Ishikawa (cell line): Measurements from ENCODE around the gene PURB.

Experiments
- CEBPB ChIP-seq: IDR thresholded peaks from 2 replicates; pipeline ENCODE4 v1.6.1; 2012
- CREB1 ChIP-seq: IDR thresholded peaks from 2 replicates; pipeline ENCODE4 v1.6.1; 2012; ENCODE audit warnings: low read depth
- EGR1 ChIP-seq: IDR thresholded peaks from 2 replicates; pipeline ENCODE4 v1.6.1; 2012
- EP300 ChIP-seq: IDR thresholded peaks from 2 replicates; pipeline ENCODE4 v1.6.1; 2012; ENCODE audit warnings: borderline replicate concordance
- NFIC ChIP-seq: IDR thresholded peaks from 2 replicates; pipeline ENCODE4 v1.6.1; 2012
- RAD21 ChIP-seq: IDR thresholded peaks from 2 replicates; pipeline ENCODE4 v1.6.1; 2012; ENCODE audit warnings: low read depth
- REST ChIP-seq: IDR thresholded peaks from 2 replicates; pipeline ENCODE4 v1.6.1; 2012; ENCODE audit warnings: low read depth, mild to moderate bottlenecking
- TAF1 ChIP-seq: IDR thresholded peaks from 2 replicates; pipeline ENCODE4 v1.6.1; 2012; ENCODE audit warnings: low read depth, mild to moderate bottlenecking
- TCF12 ChIP-seq: IDR thresholded peaks from 2 replicates; pipeline ENCODE4 v1.6.1; 2012; ENCODE audit warnings: low read depth
- TEAD4 ChIP-seq: IDR thresholded peaks from 2 replicates; pipeline ENCODE4 v1.6.1; 2012
- YY1 ChIP-seq: IDR thresholded peaks from 2 replicates; pipeline ENCODE4 v1.6.1; 2012; ENCODE audit warnings: low read depth
- TF ChIP-seq, protein P1 (sequence below): IDR thresholded peaks from 2 replicates; pipeline ENCODE4 v1.6.1; 2012
- TF ChIP-seq, protein P2 (sequence below): IDR thresholded peaks from 2 replicates; pipeline ENCODE4 v1.6.1; 2012

GRCh38 chr7:44918029-44918428, 32.7 kb upstream of the PURB start:
- TF ChIP-seq CEBPB (no peak), YY1 (no peak), TAF1 (no peak), EP300 (no peak), RAD21 (no peak), TEAD4 (no peak), REST (no peak), TCF12 (no peak), EGR1 (no peak), CREB1 (no peak), NFIC (no peak)
- TF ChIP-seq, protein P1, sequence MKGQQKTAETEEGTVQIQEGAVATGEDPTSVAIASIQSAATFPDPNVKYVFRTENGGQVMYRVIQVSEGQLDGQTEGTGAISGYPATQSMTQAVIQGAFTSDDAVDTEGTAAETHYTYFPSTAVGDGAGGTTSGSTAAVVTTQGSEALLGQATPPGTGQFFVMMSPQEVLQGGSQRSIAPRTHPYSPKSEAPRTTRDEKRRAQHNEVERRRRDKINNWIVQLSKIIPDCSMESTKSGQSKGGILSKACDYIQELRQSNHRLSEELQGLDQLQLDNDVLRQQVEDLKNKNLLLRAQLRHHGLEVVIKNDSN = no peak
- TF ChIP-seq, protein P2, sequence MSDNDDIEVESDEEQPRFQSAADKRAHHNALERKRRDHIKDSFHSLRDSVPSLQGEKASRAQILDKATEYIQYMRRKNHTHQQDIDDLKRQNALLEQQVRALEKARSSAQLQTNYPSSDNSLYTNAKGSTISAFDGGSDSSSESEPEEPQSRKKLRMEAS = no peak
